Activated T-helper 1 cell treated with anti-CD3 and anti-CD28 coated beads, Interleukin-2, amount 50 U/mL, for 16 hours (primary cell): ENCODE measurements around the gene CXCL17.

Experiments used
- DNase-seq, 2 donors: peaks; one replicate each; pipeline ENCODE4 v3.0.0-alpha.2; 2020; ENCODE audit warnings: low read depth in 1 of 2, low spot score in 1 of 2

CXCL17 gene

GRCh38 chr19:42424712-42425131 lies 18.0 kb downstream of the CXCL17 start:
- no peak for DNase-seq

- DNase-seq, result no peak
These were observed 18.4 kb downstream of the CXCL17 start for GRCh38 chr19:42424345-42424707.

GRCh38 chr19:42423462-42424344 lies 19.0 kb downstream of the CXCL17 start:
- peak; percentile 87 to 88 for DNase-seq

- DNase-seq, result peak in 1 of 2 donors; percentile 29
These were observed 19.8 kb downstream of the CXCL17 start for GRCh38 chr19:42422901-42423461.

GRCh38 chr19:42422092-42422900 lies 20.4 kb downstream of the CXCL17 start:
- no peak for DNase-seq

GRCh38 chr19:42421591-42422031 lies 21.1 kb downstream of the CXCL17 start:
- no peak for DNase-seq

GRCh38 chr19:42421101-42421500 lies 21.6 kb downstream of the CXCL17 start:
- no peak for DNase-seq

- DNase-seq, result peak; percentile 64 to 65
These were observed 22.6 kb downstream of the CXCL17 start for GRCh38 chr19:42420055-42420544.

- no peak for DNase-seq
These were observed 23.4 kb downstream of the CXCL17 start for GRCh38 chr19:42419309-42419708.

GRCh38 chr19:42412661-42413076 lies 30.1 kb downstream of the CXCL17 start:
- DNase-seq, result no peak

- DNase-seq, result no peak
These were observed 30.5 kb downstream of the CXCL17 start for GRCh38 chr19:42412227-42412626.

GRCh38 chr19:42411581-42412178 lies 31.1 kb downstream of the CXCL17 start:
- no peak for DNase-seq

- no peak for DNase-seq
These were observed 32.4 kb downstream of the CXCL17 start for GRCh38 chr19:42410371-42410770.

GRCh38 chr19:42409477-42409876 lies 33.3 kb downstream of the CXCL17 start:
- no peak for DNase-seq

GRCh38 chr19:42407816-42408175 lies 35.0 kb downstream of the CXCL17 start:
- DNase-seq, result no peak

GRCh38 chr19:42407085-42407815 lies 35.5 kb downstream of the CXCL17 start:
- DNase-seq, result no peak

GRCh38 chr19:42406111-42406510 lies 36.6 kb downstream of the CXCL17 start:
- DNase-seq, result no peak

- DNase-seq, result no peak
These were observed 39.2 kb downstream of the CXCL17 start for GRCh38 chr19:42403586-42403985.

GRCh38 chr19:42402376-42403116 lies 40.2 kb downstream of the CXCL17 start:
- DNase-seq, result no peak
